HUDEP-2 (cell line): Measurements from ENCODE around the gene STBD1.
A peak's percentile ranks its signal among the peaks of the same experiment; 100 is the strongest.
"Not testable (repeated sequence)": the region's sequence is repeated elsewhere in the genome, so short reads cannot be mapped to it uniquely, and the experiment has no call there.

Experiments
- DNase-seq, 76 experiments: peaks; one replicate each; lab custom pipeline; 2025; ENCODE audit not compliant: unreplicated experiment in 76 of 76; lab: John Stamatoyannopoulos, UW

The STBD1 gene

DNA sequence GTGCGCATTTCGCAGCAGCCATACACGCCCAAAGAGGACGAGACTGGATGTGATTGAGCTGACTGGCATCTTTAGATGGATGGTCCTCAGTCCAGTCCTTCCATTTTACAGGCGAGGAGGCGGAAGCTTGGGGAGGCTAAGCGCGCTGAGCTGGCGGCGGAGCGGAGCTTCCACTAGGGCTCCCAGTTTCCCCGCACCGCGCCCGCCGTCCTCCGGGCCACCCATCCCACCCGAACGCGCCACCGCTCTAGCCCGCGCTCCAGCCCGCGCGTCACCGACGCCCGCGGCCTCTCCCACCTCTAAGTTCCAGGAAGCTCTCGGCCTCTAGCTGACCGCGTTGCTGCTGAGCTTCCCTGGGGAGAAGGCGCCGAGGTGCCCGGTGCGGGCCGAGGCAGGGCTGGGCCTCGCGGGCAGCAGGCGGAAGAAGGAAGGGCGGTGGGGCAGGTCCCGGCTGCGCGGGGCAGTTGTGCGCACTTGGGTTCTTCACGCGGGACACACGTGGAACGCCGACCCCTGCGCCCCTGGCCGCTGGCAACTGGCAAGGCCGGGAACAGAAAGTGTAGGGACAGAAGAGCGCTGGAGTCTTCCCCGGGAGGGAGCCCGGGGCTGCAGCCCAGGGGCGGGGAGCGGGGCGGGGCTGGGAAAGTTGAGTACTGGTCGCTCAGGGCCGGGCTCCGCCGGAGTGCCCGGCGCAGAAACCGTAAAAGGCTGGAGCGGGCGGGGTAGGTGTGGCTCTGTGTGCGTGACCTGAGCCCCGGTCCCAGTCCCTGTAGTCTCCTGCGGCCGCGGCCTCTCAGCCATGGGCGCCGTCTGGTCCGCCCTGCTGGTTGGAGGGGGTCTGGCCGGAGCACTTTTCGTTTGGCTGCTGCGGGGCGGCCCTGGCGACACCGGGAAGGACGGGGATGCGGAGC is at the start of gene STBD1:
Gene STBD1 (plus strand): TSS at position 763 of the 911 bp plus-strand sequence. CDS start 37 bp downstream, at position 800.
- DNase-seq = peak in 9 of 76 experiments; percentile 4 to 33 (median 7)

DNA sequence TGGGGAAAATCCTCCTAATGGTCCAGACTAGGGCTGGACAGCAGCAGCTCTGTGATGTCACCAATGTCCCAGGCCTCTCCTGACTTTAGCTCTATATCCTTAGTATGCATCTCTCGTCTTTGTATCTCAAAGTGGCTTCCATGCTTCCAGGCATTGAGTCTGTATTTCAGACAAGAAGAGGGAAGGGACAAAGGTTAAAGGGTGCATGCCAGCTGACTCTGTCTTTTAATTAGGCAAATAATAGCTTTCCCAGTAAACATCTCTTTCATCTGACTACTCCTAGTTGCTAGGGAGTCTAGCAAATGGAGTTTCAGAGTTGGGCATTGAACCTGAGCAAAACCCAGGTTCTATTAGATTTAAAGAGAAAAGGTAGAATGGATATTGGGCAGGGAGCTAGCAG is 49.6 kb upstream of the STBD1 start:
- no peak for DNase-seq

DNA sequence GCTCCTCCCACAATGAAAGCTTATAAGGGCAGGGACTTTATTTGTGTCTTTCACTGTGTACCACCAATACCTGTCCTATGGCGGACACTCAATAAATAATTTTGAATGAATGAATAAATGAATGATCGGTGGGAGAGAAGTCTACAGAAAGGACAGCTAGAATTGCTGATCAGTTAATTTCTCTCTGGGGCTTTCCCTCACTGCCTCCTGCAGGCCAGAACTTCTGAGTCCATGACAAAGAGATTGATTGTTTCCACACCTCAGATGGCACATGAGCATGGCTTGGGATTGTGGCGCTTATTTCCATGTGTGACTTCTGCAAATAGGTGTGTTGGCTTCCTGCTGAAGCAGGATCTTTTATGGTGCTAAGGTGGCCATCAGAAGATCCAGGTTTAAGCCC is 48.7 kb upstream of the STBD1 start:
- no peak for DNase-seq

DNA sequence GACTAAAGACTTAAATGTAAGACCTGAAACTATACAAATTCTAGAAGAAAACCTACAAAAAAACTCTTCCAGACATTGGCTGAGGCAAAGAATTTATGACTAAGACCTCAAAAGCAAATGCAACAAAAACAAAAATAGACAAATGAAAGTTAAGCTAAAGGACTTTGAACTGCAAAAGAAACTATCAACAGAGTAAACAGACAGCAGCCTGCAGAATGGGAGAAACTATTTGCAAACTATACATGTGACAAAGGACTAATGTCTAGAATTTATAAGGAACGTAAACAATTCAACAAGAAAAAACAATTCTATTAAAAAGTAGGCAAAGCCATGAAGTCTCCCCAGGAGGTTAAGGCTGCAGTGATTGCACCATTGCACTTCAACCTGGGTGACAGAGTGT is 46.0 kb upstream of the STBD1 start:
- no peak for DNase-seq

DNA sequence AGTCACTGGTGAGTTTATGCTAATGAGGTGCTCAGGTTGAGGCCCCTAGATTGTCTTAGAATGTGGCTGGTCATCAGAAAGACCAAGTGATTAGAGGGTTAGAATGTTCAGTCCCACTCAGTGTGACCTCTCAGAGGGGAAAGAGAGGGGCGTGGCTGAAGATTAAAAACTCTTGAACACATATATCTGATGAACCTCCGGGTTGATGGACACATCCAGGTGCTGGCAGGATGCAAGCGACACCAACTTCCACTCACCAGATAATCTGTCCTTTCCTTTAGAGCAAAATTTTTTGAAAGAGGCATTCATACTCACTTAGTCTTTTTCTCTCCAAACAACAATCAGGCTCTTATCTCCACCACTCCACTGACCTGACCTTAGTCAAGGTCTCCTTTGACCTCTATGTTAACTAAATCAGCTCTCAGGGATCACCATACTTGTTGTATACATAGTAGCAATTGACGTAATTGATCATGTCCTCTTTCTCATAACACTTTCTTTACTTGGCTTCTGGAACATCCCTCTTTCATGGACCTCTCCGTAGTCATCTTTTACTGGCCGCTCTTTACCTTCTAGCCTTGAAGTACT is 40.8 kb upstream of the STBD1 start:
- no peak for DNase-seq

DNA sequence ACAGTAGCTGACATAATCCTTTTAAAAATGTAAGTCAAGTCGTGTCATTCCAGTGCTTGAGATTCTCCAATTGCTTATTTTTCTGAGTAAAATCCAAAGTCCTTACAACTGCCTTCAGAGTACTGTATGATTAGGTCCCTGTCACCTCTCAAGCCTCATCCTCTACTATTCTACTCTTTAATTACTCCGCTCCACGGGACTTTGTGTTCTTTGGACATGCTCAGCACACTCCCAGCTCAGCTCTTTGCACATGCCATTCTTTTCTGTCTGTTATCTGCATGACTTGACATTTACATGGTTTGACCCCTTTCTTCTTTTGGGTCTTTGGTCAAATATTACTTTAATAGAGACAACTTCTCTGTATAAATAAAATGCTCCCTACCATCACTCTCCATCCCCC is 39.9 kb upstream of the STBD1 start:
- DNase-seq = no peak

DNA sequence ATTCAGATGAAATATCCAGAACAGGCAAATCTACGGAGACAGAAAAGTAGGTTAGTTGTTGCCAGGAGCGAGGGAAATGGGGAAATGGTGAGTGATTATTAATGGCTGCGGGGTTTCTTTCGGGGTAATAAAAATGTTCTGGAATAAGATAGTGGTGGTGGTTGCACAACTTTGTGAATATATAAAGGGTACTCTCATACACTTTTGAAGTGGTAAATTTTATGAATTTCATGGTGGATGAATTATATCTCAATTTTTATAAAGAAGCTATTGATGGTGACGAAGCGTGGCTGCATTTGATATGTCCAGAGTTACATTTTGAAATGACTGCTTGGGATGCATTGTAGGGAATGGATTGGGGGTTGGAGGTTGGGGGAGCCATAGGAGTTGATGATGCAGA is 38.7 kb upstream of the STBD1 start:
- no peak for DNase-seq

DNA sequence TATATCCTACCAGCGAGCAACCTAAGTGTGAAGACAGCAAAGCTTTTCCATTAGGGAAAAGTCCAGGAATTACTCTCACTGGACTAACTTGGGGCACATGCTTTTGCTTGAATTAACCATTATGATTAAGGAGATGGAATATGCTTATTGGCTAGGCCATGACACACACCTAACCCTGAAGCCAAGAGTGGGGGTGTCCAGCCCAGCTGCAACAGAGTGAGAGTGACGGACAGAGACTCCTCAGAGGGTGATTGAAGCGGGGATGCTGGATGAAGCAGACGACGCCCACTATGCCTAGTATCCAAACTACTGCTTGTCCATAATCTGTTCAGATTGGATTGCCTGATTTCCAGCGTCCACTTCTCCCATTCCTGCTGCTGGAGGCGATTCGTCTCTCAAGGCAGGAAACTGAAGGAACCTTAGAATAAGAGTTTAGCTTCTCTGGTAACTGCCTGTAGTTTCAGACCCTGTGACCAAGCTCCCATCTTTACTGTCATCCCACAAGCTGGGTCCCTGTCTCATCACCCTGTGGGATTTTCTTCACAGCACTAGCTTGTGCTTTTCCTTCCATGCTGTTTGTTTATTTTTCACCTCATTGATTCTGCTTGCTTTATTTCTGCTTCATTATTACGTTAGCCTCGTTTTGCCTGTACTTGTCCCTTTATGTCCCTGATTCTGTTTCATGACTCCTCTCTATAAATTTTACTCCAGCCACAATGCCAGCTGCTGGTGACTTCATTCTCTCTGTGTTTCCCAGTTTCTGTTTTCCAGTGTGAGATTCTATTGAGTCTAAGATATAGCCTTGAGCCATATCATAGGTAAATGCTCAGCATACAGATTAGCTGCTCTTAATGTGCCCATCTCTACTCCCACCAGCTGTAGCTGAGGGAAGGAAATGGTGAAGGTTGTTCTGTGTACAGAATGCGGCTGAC is 36.0 kb upstream of the STBD1 start:
- DNase-seq = no peak

DNA sequence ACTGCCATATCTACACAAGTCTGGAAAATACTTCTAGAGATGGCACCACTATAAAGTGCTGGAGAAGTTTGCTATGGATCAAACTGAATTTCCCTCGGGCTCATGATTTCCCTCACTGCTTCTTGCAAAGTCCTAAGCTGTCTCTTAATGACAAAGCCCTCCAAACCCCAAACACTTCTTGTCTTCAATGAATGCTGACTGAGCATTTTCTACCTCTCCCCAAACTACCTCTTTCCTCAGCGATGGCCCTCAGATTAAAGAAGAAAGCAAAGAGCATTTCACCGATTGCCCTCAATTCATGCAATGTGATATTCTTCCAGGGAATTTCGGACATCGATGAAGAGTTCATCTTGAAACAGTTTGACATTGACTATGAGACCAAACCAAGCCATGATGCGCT is 35.3 kb upstream of the STBD1 start:
- no peak for DNase-seq

DNA sequence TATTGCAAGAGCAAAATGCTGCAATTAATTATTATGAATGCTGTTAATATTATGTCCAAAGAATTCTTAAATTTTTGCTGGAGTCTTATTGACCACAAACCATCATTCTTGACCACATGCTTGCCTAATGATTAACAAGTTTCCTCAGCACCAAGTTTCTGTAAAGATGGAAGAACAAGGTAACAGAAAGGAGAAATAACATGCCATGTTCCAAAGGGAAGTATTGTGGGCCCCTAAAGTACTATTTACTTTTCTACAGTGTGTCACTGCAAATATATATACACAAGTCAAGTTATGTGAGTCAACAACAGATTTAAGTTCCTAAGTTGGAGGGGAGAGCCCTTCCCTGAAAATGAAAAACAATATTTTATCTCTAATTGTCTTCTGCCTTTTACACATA is 34.5 kb upstream of the STBD1 start:
- DNase-seq = no peak

DNA sequence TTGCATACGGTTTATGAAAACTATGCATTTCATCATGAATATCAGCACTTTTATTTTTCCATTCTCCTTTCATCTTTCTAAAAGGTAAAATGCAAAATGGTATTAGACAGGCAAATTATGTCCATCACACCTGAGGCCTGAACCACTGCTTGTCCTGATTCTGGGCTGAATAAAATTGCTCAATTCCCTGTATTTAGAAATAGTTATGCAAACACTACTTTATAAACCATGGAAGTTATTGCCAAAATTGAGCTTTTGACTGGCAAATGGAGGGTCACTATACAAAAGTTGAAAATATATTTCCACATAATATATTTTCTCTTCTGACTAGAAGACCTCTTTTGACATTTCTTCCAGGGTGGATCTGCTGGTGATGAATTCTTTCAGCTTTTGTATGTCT is 34.0 kb upstream of the STBD1 start:
- no peak for DNase-seq

DNA sequence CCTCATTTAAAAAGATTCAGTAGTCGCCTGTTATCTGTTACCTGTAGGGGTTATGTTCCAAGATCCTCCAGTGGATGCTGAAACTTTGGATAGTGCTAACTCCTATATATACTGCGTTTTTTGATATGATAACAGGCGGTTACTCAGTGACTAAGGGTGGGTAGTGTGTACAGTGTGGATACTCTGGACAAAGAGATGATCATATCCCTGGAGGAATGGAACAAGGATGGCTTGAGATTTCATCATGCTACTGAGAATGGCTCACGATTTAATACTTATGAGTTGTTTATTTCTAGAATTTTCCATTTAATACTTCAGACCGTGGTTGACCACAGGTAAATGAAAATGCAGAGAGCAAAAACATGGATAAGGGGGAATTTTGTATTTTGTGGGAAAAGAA is 33.5 kb upstream of the STBD1 start:
- no peak for DNase-seq

DNA sequence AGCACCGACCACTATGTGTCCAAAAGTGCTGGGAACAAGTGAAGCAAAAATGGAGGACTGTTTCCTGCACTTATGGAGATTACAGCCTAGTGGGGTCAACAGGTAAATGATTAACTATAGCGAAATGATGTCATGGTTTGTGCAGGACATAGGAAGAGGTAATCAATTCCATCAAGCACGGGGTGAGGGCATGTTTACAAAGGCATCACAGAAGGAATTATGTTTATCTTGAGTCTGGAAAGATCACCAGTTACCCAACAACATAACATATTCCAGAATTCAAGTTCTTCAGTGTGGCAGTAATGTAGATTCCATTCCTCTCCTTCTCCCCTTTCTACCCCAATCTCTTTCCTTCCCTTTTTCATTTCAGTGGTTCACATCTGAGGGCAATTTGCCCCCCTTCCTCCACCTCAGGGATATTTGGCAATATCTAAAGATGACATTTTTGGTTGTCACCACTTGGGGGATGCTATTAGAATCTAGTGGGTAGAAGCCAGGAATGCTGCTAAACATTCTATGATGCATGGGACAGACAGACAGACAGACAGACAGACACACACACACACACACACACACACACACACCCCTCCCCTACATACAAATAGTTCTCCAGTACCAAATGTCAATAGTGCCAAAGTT is 30.9 kb upstream of the STBD1 start:
- DNase-seq = no peak

DNA sequence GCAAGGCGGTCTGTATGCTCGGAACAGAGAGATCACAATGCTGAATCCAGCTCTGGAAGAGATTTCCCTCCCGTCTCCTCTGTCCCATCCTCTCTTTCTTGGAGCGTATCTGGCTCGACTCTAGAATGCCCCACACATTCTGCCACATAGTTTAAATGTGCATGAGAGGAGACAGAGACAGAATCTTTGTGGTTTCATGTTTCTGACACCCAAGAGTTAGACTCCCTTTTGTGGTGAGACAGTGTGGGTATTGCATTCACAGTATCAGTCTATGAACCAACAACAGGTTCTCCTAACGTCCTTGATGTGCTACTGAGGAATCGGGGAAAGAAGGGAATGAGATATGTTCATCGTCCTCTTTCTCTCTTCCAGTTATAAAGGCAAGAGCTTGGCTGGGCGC is 29.7 kb upstream of the STBD1 start:
- DNase-seq = no peak

DNA sequence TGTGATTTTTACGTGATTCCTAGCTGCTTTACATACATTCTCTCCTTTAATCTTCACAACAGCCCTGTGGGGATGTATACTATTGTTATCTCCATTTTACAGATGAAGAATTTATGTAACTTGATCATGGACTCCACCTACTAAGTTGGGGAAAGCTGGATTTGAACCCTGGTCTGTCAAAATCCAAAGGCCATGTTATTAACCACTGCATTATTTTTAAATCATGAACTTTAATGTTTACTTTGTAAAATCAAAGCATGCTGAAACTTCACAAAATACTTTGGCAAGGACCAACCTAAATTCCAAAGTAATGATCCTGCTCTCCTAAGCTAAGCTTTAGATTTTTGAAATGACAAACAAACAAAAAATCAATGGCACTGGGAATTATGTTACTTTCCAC is 28.9 kb upstream of the STBD1 start:
- peak in 1 of 76 experiments; percentile 0 for DNase-seq

DNA sequence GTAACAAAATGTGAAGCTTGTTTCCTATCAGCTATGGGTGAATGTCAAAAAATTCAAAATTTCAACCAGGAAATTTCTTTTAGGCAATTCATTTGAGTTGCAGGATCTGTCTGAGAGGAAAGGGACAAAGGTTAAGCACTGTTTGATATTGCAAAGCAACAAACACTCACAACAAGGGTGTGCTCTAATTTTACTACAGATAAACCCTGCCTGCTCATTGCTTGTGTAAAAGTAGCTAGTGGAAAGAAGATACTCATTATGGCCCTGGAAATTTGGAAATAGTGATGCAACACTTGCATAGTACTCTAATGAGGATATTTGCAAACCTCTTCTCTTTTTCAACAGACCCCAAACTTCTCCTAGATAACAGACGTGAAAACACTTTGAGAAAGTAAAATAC is 27.9 kb upstream of the STBD1 start:
- DNase-seq = no peak

DNA sequence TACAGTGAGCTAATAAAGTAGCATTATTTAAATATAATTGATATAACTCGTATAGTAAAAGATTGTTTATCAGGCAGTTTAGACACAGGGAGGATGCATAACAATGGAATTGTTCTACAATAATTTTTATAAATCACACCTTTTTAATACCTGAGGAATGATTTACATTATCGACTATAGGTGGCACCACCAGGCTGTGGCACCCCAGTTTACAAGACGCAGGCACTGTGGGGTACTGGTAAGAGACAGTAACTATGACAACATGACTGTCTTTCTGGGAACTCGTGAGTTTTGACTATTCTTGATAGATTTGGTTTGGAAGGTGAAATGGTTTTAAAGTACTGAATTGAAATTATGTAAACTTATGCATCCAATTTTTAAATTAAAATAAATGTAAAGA is 27.1 kb upstream of the STBD1 start:
- DNase-seq = no peak

DNA sequence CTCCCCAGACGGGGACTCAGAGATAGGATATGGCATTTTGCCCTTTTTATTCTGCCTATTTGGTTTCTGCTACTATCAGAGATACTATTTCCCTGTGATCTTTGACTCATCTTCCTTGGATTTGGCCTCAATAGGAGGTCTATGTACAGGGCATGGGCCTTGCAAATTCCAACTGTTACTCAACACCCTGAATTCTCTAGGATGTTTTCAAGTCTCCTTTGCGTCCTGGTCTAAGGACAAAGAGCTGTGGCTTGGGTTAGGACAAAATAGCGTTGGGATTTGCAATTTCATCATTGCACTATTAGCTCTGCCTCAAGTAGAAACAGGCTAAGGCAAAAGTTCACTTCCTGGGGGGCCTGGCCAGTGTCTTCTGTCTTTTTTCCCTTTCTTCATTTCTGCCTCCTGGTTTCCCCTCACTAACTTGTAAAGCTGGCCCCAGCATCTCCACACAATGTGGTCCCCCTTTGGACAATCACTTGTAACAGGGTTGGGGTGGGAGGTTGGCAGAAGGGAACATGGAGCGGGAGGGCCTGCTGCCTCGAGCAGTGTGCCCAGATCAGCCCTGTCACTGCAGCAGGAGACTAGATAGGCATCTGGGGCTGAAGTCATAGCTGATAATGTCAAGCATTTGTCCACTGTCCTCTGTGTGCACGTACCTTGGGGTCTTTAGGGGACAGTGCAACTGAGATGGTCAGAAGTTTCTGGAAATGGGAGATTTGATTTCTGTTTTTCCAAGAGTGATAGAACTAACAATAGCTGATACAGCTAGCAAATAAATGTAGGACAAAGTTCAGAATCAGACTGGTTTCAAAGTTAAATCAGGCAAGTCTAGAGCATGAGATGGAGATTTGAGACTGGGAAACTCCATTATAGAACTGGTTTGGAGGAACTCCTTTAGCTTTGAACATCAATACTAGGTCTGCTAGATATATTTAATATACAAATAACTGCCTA is 25.8 kb upstream of the STBD1 start:
- no peak for DNase-seq

DNA sequence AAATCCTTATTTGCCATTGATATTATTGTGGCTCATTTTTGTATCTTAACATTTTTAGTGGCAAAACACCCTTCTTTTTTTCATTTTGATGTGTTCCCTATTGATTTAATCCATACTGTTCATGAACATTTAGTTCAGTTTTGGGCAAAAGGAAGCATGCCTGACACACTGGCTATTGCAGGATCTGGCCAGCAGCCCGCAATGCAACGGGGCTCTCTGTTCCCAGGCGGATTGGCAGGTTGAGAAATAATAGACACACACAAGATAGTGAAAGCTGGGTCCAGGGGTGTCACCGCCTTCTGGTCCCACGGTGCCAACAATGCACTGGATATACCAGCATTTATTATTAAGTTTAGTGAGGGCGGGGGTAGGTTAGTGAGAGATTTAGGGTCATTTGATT is 24.9 kb upstream of the STBD1 start:
- DNase-seq = not testable (repeated sequence)
